ENCODE data around the gene TFG. TPM values are rescaled to one million over a fixed set of nuclear protein-coding genes. Genes with fewer than 3 reads are reported as not detected.
"Not testable (repeated sequence)": the region's sequence is repeated elsewhere in the genome, so short reads cannot be mapped to it uniquely, and the experiment has no call there.

TFG gene
- 10 to 100 TPM; 37.8 to 49.4 (median 44.1) TPM for total RNA-seq
- total RNA-seq (2013) = 29.5 TPM
- total RNA-seq = 48.9 to 106 (median 76.9) reads per million in 29 experiments

DNA sequence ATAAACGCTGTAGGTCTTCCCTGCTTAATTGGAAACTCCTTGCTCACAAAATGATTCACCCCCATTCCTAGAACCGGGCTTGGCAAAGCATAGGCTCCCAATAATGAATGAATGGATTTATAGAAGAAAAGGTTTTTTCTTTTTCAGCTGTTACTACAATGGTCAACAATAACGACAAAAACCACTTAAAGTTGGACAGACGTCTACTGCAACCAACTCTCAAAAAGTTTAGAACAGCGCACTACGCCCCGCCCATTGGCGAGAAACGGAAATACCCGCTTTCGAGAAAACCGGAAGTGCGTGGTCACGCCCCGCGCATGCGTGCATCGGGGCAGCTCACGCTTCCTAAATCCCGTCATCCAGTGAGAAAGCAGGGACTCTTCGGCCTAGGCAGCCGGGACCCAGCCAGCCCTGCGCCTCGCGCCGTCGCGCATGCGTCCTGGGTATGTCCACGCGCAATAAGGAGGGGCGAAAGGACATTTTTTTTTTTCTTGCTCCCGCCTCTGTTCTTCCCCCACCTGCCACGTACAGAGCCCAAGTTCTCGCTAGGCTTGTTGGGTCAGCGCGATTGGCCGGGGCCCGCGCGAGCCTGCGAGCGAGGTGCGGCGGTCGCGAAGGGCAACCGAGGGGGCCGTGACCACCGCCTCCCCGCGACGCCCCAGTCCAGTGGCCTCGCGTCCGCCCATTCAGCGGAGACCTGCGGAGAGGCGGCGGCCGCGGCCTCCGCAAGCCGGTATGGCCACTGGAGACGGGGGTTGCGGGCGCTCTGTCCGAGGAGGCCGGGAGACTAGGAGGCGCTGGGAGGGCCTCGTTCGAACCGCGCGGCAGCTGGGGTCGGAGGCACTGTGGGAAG is at the start of gene TFG:
Gene TFG (plus strand): TSS at position 506 of the 853 bp plus-strand sequence. CDS start 4,192 bp downstream, outside the sequence.
- Histone ChIP-seq H3K27ac (ENCODE audit: low read length) (peak within 1 kb of the TSS; percentile 84), H3K4me1 (ENCODE audit: control insufficient read depth in 1 of 2, extremely low read depth in 1 of 2, insufficient read depth in 2 of 2, low read length in 2 of 2) (peaks cover 6 to 24% of the 10 kb centered on the region in 2 experiments), H3K4me3 (ENCODE audit: control insufficient read depth in 1 of 2, extremely low read depth in 1 of 2, low read length in 1 of 2) (peak within 1 kb of the TSS; percentile 45 to 79), H3K27me3 (replicated peaks in 1 of 2; ENCODE audit: control insufficient read depth in 2 of 2, extremely low read depth in 1 of 2, insufficient read depth in 2 of 2, low read length in 1 of 2) (peaks cover 0 to 2% of the 10 kb centered on the region in 2 experiments), H3K36me3 (ENCODE audit: control insufficient read depth in 2 of 2, extremely low read depth in 1 of 2, insufficient read depth in 1 of 2, low read length in 1 of 2) (peaks cover 0 to 4% of the 10 kb centered on the region in 2 donors), H3K9me3 (no peaks in the 10 kb centered on the region)
- peaks cover 44 to 51% (median 44%) of the 10 kb centered on the region in 3 donors for H3K4me1 Mint-ChIP-seq
- peak within 1 kb of the TSS; percentile 92 to 95 for H3K27ac Mint-ChIP-seq
- H3K36me3 Mint-ChIP-seq = peaks cover 17% of the 10 kb centered on the region
- DNase-seq (peak; percentile 85 to 100 (median 95)), ATAC-seq (replicated peaks in 1 of 4) (peak; percentile 93 to 94 (median 94))
- WGBS (ENCODE audit: insufficient coverage) = under 1% methylated on average over 64 of the region's 76 CpGs
- CTCF ChIA-PET = interaction anchor here (0.6 to 1.1 kb wide), 3 partner anchors 26 to 970 kb away, joined by 3 read pairs; no protein-coding TSS in a partner anchor
- H3K4me3 Mint-ChIP-seq = peak within 1 kb of the TSS; percentile 87 to 89 (median 88)
- peaks cover 4 to 8% of the 10 kb centered on the region in 2 donors for H3K27me3 Mint-ChIP-seq
- no peaks in the 10 kb centered on the region for H3K9me3 Mint-ChIP-seq
- POLR2A ChIA-PET = interaction anchor here (0.6 to 1.1 kb wide), 12 partner anchors 8 to 1015 kb away, joined by 3 to 6 read pairs (median 3); partner anchors contain the start of genes CEP97 (in 1 of the 2), LNP1 (in 1 of the 2) and TBC1D23 (in 1 of the 2)

DNA sequence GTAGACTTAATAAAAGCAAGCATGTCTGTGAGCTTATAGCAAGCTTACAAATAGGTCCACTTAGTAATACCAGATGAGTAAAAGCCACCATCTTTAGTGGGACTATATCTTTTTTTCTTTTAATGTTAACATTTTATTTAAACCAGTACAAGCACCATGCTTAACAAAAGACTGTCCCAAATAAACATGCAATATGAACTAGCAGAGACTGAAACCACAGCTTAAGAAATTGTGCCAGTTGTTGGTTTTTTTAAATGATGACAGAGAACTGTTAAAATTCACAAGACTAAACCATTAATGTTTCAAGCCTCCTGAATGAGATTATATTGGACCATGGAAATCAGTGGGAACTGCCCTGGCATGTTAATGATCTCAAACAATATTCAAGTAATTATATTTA is 48.0 kb upstream of the TFG start:
- not testable (repeated sequence) for H3K4me3 Mint-ChIP-seq; DNase-seq; H3K27me3 Mint-ChIP-seq; H3K9me3 Mint-ChIP-seq; H3K4me1 ChIP-seq (ENCODE audit: control insufficient read depth in 1 of 2, extremely low read depth in 1 of 2, insufficient read depth in 2 of 2, low read length in 2 of 2); H3K4me3 ChIP-seq (ENCODE audit: control insufficient read depth in 1 of 2, extremely low read depth in 1 of 2, low read length in 1 of 2); H3K36me3 Mint-ChIP-seq; ATAC-seq (replicated peaks in 1 of 4); H3K27ac ChIP-seq (ENCODE audit: low read length); H3K9me3 ChIP-seq; H3K36me3 ChIP-seq (ENCODE audit: control insufficient read depth in 2 of 2, extremely low read depth in 1 of 2, insufficient read depth in 1 of 2, low read length in 1 of 2); H3K27me3 ChIP-seq (replicated peaks in 1 of 2; ENCODE audit: control insufficient read depth in 2 of 2, extremely low read depth in 1 of 2, insufficient read depth in 2 of 2, low read length in 1 of 2); H3K27ac Mint-ChIP-seq
- peaks cover 22 to 29% (median 23%) of the 10 kb centered on the region in 3 donors for H3K4me1 Mint-ChIP-seq
- POLR2A ChIA-PET = interaction anchor here in 1 of 2 donors (0.6 kb wide), 1 partner anchor 11 kb away, joined by 3 read pairs; no protein-coding TSS in a partner anchor
- CTCF ChIA-PET = interaction anchor here in 1 of 2 donors (0.6 kb wide), 2 partner anchors 49 to 1026 kb away, joined by 3 to 5 read pairs; no protein-coding TSS in a partner anchor

DNA sequence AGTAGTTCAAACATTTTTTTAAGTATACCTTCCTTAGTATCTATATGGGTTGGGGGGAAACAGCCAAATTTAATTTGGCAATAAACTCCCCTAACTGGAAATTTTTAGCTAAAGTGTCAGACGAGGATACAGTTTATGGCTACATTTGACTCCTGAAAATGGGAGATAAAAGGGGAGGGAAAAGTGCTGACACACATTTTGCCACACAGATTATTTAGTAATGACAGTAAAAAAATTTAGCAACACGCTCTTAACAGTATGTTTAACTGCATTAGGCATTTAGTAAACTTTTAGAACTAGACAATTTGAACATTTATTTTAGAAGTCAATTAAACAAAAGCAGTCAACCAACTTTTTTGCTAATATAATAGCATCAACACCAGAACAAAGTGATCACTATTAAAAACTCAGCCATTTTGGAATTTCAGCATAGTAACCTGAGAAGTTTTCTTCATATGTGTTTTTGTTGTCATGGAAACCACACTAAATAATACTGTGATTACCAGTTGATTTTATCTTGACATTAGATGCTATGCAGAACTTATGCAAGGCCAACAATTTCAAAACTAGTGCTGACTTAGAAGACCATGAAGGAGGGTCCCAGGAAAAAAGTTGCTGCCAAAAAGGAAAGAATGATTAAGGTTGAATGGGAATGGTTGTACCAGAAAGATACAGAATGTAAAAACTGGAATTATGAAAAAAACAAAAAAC is 47.0 kb upstream of the TFG start:
- WGBS (ENCODE audit: insufficient coverage) = no CpG with 5 or more reads among the region's 2 CpGs
- no peaks in the 10 kb centered on the region for H3K9me3 ChIP-seq
- H3K9me3 Mint-ChIP-seq = no peaks in the 10 kb centered on the region
- CTCF ChIA-PET = no interaction called here
- H3K4me1 Mint-ChIP-seq = peaks cover 22 to 29% (median 23%) of the 10 kb centered on the region in 3 donors
- H3K27ac ChIP-seq (ENCODE audit: low read length) = no peak overlapping the region
- H3K27me3 Mint-ChIP-seq = peaks cover 0 to 2% of the 10 kb centered on the region in 2 donors
- no peak for ATAC-seq (replicated peaks in 1 of 4)
- H3K4me3 ChIP-seq (ENCODE audit: control insufficient read depth in 1 of 2, extremely low read depth in 1 of 2, low read length in 1 of 2) = no peak overlapping the region
- no peak overlapping the region for H3K4me3 Mint-ChIP-seq
- H3K36me3 Mint-ChIP-seq = no peaks in the 10 kb centered on the region
- POLR2A ChIA-PET = no interaction called here
- no peak overlapping the region for H3K27ac Mint-ChIP-seq
- H3K36me3 ChIP-seq (ENCODE audit: control insufficient read depth in 2 of 2, extremely low read depth in 1 of 2, insufficient read depth in 1 of 2, low read length in 1 of 2) = no peaks in the 10 kb centered on the region
- DNase-seq = peak in 1 of 35 experiments; percentile 8
- H3K27me3 ChIP-seq (replicated peaks in 1 of 2; ENCODE audit: control insufficient read depth in 2 of 2, extremely low read depth in 1 of 2, insufficient read depth in 2 of 2, low read length in 1 of 2) = no peaks in the 10 kb centered on the region
- H3K4me1 ChIP-seq (ENCODE audit: control insufficient read depth in 1 of 2, extremely low read depth in 1 of 2, insufficient read depth in 2 of 2, low read length in 2 of 2) = peaks cover 0 to 5% of the 10 kb centered on the region in 2 experiments

DNA sequence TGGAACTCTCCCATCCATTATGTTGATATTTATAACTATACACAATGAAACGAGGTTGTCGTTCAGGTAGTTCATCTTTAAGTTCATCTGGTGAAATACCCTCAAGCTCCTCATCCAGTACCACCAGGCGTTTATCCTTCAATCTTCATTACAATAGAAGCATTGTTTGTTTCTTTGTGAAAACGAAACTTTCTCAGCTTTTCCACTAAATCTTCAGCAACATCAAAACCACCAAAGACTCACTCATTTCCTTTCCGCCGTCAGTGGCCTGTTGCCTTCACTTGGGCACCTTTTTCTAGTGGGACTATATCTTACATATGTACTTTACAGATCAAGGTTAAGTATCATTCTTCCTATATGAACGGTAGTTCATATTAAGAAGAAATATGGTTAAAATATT is 44.1 kb upstream of the TFG start:
- Mint-ChIP-seq H3K27ac (peak overlapping the region; percentile 81 to 87), H3K36me3 (no peaks in the 10 kb centered on the region), H3K27me3 (no peaks in the 10 kb centered on the region), H3K4me1 (peaks cover 22 to 29% (median 23%) of the 10 kb centered on the region in 3 donors), H3K9me3 (peaks cover 0 to 4% (median 2%) of the 10 kb centered on the region in 3 donors), H3K4me3 (peak overlapping the region; percentile 49 to 69 (median 67))
- no CpG with 5 or more reads among the region's 7 CpGs for WGBS (ENCODE audit: insufficient coverage)
- Histone ChIP-seq H3K4me3 (ENCODE audit: control insufficient read depth in 1 of 2, extremely low read depth in 1 of 2, low read length in 1 of 2) (peak overlapping the region in 1 of 2 donors; percentile 4), H3K27me3 (replicated peaks in 1 of 2; ENCODE audit: control insufficient read depth in 2 of 2, extremely low read depth in 1 of 2, insufficient read depth in 2 of 2, low read length in 1 of 2) (no peaks in the 10 kb centered on the region), H3K9me3 (no peaks in the 10 kb centered on the region), H3K27ac (ENCODE audit: low read length) (no peak overlapping the region), H3K4me1 (ENCODE audit: control insufficient read depth in 1 of 2, extremely low read depth in 1 of 2, insufficient read depth in 2 of 2, low read length in 2 of 2) (peaks cover 0 to 5% of the 10 kb centered on the region in 2 experiments), H3K36me3 (ENCODE audit: control insufficient read depth in 2 of 2, extremely low read depth in 1 of 2, insufficient read depth in 1 of 2, low read length in 1 of 2) (no peaks in the 10 kb centered on the region)
- CTCF ChIA-PET = interaction anchor here in 1 of 2 donors (0.6 to 1.5 kb wide), 6 partner anchors 13 to 671 kb away, joined by 3 to 7 read pairs (median 3); no protein-coding TSS in a partner anchor
- POLR2A ChIA-PET = interaction anchor here in 1 of 2 donors (0.8 to 0.9 kb wide), 2 partner anchors 18 to 43 kb away, joined by 3 to 4 read pairs; no protein-coding TSS in a partner anchor
- DNase-seq (peak in 9 of 35 experiments; percentile 2 to 31 (median 9)), ATAC-seq (replicated peaks in 1 of 4) (peak; percentile 73 to 79 (median 77))

DNA sequence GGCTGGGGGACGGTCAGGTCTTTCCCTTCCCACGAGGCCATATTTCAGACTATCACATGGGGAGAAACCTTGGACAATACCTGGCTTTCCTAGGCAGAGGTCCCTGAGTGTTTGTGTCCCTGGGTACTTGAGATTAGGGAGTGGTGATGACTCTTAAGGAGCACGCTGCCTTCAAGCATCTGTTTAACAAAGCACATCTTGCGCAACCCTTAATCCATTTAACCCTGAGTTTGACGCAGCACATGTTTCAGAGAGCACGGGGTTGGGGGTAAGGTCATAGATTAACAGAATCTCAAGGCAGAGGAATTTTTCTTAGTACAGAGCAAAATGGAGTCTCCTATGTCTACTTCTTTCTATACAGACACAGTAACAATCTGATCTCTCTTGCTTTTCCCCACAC is 42.6 kb upstream of the TFG start:
- peaks cover 3 to 17% (median 10%) of the 10 kb centered on the region in 3 donors for H3K9me3 Mint-ChIP-seq
- POLR2A ChIA-PET; H3K27ac Mint-ChIP-seq; ATAC-seq (replicated peaks in 1 of 4); H3K4me3 Mint-ChIP-seq; H3K27ac ChIP-seq (ENCODE audit: low read length); H3K27me3 ChIP-seq (replicated peaks in 1 of 2; ENCODE audit: control insufficient read depth in 2 of 2, extremely low read depth in 1 of 2, insufficient read depth in 2 of 2, low read length in 1 of 2); CTCF ChIA-PET; H3K36me3 ChIP-seq (ENCODE audit: control insufficient read depth in 2 of 2, extremely low read depth in 1 of 2, insufficient read depth in 1 of 2, low read length in 1 of 2); H3K9me3 ChIP-seq; H3K4me3 ChIP-seq (ENCODE audit: control insufficient read depth in 1 of 2, extremely low read depth in 1 of 2, low read length in 1 of 2); H3K36me3 Mint-ChIP-seq; DNase-seq; H3K4me1 ChIP-seq (ENCODE audit: control insufficient read depth in 1 of 2, extremely low read depth in 1 of 2, insufficient read depth in 2 of 2, low read length in 2 of 2); H3K27me3 Mint-ChIP-seq: not testable (repeated sequence)
- WGBS (ENCODE audit: insufficient coverage) = no CpG with 5 or more reads among the region's 6 CpGs
- peaks cover 22 to 29% (median 23%) of the 10 kb centered on the region in 3 donors for H3K4me1 Mint-ChIP-seq

DNA sequence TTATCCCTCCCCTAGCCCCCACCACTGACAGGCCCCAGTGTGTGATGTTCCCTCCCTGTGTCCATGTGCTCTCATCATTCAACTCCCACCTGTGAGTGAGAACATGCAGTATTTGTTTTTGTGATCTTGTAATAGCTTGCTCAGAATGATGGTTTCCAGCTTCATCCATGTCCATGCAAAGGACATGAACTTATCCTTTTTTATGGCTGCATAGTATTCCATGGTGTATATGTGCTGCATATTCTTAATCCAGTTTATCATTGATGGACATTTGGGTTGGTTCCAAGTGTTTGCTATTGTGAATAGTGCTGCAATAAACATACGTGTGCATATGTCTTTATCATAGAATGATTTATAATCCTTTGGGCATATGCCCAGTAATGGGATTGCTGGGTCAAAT is 42.0 kb upstream of the TFG start:
- CTCF ChIA-PET; ATAC-seq (replicated peaks in 1 of 4): not testable (repeated sequence)
- peaks cover 3 to 17% (median 10%) of the 10 kb centered on the region in 3 donors for H3K9me3 Mint-ChIP-seq

More for the DNA sequence above, 42.0 kb upstream of the TFG start:
- H3K4me3 Mint-ChIP-seq; H3K27me3 Mint-ChIP-seq; H3K27ac ChIP-seq (ENCODE audit: low read length); DNase-seq; H3K27ac Mint-ChIP-seq; H3K36me3 ChIP-seq (ENCODE audit: control insufficient read depth in 2 of 2, extremely low read depth in 1 of 2, insufficient read depth in 1 of 2, low read length in 1 of 2); POLR2A ChIA-PET; H3K36me3 Mint-ChIP-seq; H3K9me3 ChIP-seq; H3K4me1 ChIP-seq (ENCODE audit: control insufficient read depth in 1 of 2, extremely low read depth in 1 of 2, insufficient read depth in 2 of 2, low read length in 2 of 2); H3K27me3 ChIP-seq (replicated peaks in 1 of 2; ENCODE audit: control insufficient read depth in 2 of 2, extremely low read depth in 1 of 2, insufficient read depth in 2 of 2, low read length in 1 of 2); H3K4me3 ChIP-seq (ENCODE audit: control insufficient read depth in 1 of 2, extremely low read depth in 1 of 2, low read length in 1 of 2): not testable (repeated sequence)
- H3K4me1 Mint-ChIP-seq = peaks cover 21 to 27% (median 23%) of the 10 kb centered on the region in 3 donors
- WGBS (ENCODE audit: insufficient coverage) = no CpG with 5 or more reads among the region's 1 CpG
